Measurements from ENCODE around the gene TREX2. TPM values are rescaled to one million over a fixed set of nuclear protein-coding genes. Genes with fewer than 3 reads are reported as not detected.

TREX2 gene
- total and polyA plus RNA-seq, 2 donors (not counting 1 experiment from before 2014, with no cell fraction given) = 3.3 to 3.8 TPM

DNA sequence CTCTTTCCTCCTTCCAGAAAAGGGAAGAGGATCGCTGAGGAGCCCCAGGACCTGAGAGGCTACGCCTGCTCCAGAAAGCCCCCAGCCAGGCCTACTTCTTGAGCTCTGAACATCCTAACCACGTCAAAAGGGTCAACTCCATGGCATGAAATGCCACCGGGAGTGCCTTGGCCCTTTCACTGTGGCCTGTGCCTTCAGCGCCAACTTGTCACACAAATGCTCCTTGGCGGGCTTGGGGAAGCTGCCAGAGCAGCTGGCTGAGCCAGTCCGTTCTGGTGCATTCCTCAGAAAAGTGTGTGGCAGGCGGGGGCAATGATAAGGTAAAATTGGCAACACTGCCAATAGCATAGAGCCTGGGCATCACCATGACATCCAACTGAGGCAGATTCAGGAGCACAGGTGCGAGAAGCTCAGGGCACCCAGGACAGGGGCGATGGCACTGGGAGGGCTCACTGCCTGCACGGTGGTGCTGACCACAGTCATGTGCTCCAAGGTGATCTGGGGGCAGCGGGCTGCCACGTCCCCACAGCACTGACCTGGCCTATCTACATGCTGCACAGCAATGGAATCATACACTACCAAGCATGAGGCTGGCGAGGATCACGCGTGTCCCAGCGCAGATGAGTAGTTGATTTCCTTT lies 12.1 kb upstream of the TREX2 start:
- Histone ChIP-seq H3K36me3 (replicated peaks in 1 of 2; ENCODE audit: control extremely low read depth in 1 of 2, control insufficient read depth in 1 of 2, extremely low read depth in 1 of 2, insufficient read depth in 2 of 2, low read length in 1 of 2) (peaks cover 0 to 4% of the 10 kb centered on the region in 2 experiments), H3K79me2 (ENCODE audit: control insufficient read depth, insufficient read depth, low read length) (no peaks in the 10 kb centered on the region), H3K9ac (ENCODE audit: low read length) (no peak overlapping the region), H3K4me2 (replicated peaks; ENCODE audit: low read depth, low read length, poor library complexity, severe bottlenecking) (no peak overlapping the region), H3K27me3 (replicated peaks in 1 of 4; ENCODE audit: control extremely low read depth in 1 of 4, control insufficient read depth in 3 of 4, insufficient read depth in 4 of 4, low read length in 3 of 4) (no peaks in the 10 kb centered on the region), H3K27ac (ENCODE audit: low read length in 2 of 2) (no peak overlapping the region), H4K20me1 (ENCODE audit: control insufficient read depth, insufficient read depth, low read length, poor library complexity, severe bottlenecking) (no peaks in the 10 kb centered on the region), H3K4me1 (ENCODE audit: control insufficient read depth in 2 of 2, insufficient read depth in 2 of 2, low read length in 2 of 2) (no peaks in the 10 kb centered on the region), H2AFZ (ENCODE audit: insufficient read depth, low read depth, low read length, poor library complexity, severe bottlenecking) (no peak overlapping the region), H3K9me3 (ENCODE audit: control extremely low read depth in 1 of 3, control insufficient read depth in 2 of 3, insufficient read depth in 1 of 3, low read length in 2 of 3) (no peaks in the 10 kb centered on the region), H3K4me3 (ENCODE audit: control extremely low read depth in 1 of 5, extremely low read depth in 1 of 5, insufficient read depth in 1 of 5, low read depth in 2 of 5, low read length in 4 of 5) (no peak overlapping the region)
- CTCF ChIA-PET = interaction anchor here (0.8 kb wide), 1 partner anchor 13 kb away, joined by 4 read pairs; the partner anchor contains the start of gene HAUS7
- Mint-ChIP-seq H3K27me3 (no peaks in the 10 kb centered on the region), H3K27ac (no peak overlapping the region), H3K4me3 (no peak overlapping the region), H3K9me3 (ENCODE audit: insufficient read depth) (no peaks in the 10 kb centered on the region), H3K4me1 (no peaks in the 10 kb centered on the region)
- DNase-seq (no peak), ATAC-seq (ENCODE audit: low read depth) (no peak)
- POLR2A ChIA-PET = no interaction called here
- WGBS (ENCODE audit: insufficient coverage) = 89% methylated on average over 6 of the region's 17 CpGs
- intact Hi-C loops (cut with micrococcal nuclease) = no loop called here
- TF ChIP-seq EZH2 (IDR thresholded peaks at IDR 0.05; ENCODE audit: borderline replicate concordance, insufficient read depth, low read depth, low read length, poor library complexity, severe bottlenecking) = no peak
- TF ChIP-seq, protein P1, sequence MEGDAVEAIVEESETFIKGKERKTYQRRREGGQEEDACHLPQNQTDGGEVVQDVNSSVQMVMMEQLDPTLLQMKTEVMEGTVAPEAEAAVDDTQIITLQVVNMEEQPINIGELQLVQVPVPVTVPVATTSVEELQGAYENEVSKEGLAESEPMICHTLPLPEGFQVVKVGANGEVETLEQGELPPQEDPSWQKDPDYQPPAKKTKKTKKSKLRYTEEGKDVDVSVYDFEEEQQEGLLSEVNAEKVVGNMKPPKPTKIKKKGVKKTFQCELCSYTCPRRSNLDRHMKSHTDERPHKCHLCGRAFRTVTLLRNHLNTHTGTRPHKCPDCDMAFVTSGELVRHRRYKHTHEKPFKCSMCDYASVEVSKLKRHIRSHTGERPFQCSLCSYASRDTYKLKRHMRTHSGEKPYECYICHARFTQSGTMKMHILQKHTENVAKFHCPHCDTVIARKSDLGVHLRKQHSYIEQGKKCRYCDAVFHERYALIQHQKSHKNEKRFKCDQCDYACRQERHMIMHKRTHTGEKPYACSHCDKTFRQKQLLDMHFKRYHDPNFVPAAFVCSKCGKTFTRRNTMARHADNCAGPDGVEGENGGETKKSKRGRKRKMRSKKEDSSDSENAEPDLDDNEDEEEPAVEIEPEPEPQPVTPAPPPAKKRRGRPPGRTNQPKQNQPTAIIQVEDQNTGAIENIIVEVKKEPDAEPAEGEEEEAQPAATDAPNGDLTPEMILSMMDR (IDR thresholded peaks at IDR 0.05) = no peak

- Histone ChIP-seq H3K79me2 (ENCODE audit: control insufficient read depth, insufficient read depth, low read length) (no peaks in the 10 kb centered on the region), H2AFZ (ENCODE audit: insufficient read depth, low read depth, low read length, poor library complexity, severe bottlenecking) (no peak overlapping the region), H3K4me2 (replicated peaks; ENCODE audit: low read depth, low read length, poor library complexity, severe bottlenecking) (no peak overlapping the region), H3K27me3 (replicated peaks in 1 of 4; ENCODE audit: control extremely low read depth in 1 of 4, control insufficient read depth in 3 of 4, insufficient read depth in 4 of 4, low read length in 3 of 4) (no peaks in the 10 kb centered on the region), H3K9me3 (ENCODE audit: control extremely low read depth in 1 of 3, control insufficient read depth in 2 of 3, insufficient read depth in 1 of 3, low read length in 2 of 3) (no peaks in the 10 kb centered on the region), H3K27ac (ENCODE audit: low read length in 2 of 2) (no peak overlapping the region), H3K9ac (ENCODE audit: low read length) (no peak overlapping the region), H4K20me1 (ENCODE audit: control insufficient read depth, insufficient read depth, low read length, poor library complexity, severe bottlenecking) (no peaks in the 10 kb centered on the region), H3K4me3 (ENCODE audit: control extremely low read depth in 1 of 5, extremely low read depth in 1 of 5, insufficient read depth in 1 of 5, low read depth in 2 of 5, low read length in 4 of 5) (no peak overlapping the region), H3K4me1 (ENCODE audit: control insufficient read depth in 2 of 2, insufficient read depth in 2 of 2, low read length in 2 of 2) (no peaks in the 10 kb centered on the region), H3K36me3 (replicated peaks in 1 of 2; ENCODE audit: control extremely low read depth in 1 of 2, control insufficient read depth in 1 of 2, extremely low read depth in 1 of 2, insufficient read depth in 2 of 2, low read length in 1 of 2) (peaks cover 0 to 4% of the 10 kb centered on the region in 2 experiments)
- CTCF ChIA-PET = interaction anchor here (0.8 kb wide), 1 partner anchor 13 kb away, joined by 4 read pairs; the partner anchor contains the start of gene HAUS7
- WGBS (ENCODE audit: insufficient coverage) = 100% methylated on average over 10 of the region's 18 CpGs
- Mint-ChIP-seq H3K4me1 (no peaks in the 10 kb centered on the region), H3K27me3 (no peaks in the 10 kb centered on the region), H3K9me3 (ENCODE audit: insufficient read depth) (no peaks in the 10 kb centered on the region), H3K4me3 (no peak overlapping the region), H3K27ac (no peak overlapping the region)
- ATAC-seq (ENCODE audit: low read depth) (no peak), DNase-seq (no peak)
- intact Hi-C loops (cut with micrococcal nuclease) = no loop called here
- POLR2A ChIA-PET = no interaction called here
- TF ChIP-seq, protein P1 (IDR thresholded peaks at IDR 0.05) = no peak
- no peak for TF ChIP-seq EZH2 (IDR thresholded peaks at IDR 0.05; ENCODE audit: borderline replicate concordance, insufficient read depth, low read depth, low read length, poor library complexity, severe bottlenecking)
Measured at GRCh38 chrX:153457136-153457825, 11.4 kb upstream of the TREX2 start.
